Tibial nerve (tissue), 4 donors: Measurements from ENCODE around the gene SYT5.

Experiments used
- EP300 ChIP-seq, 2 donors: sonication (generic); formaldehyde crosslinking; IDR thresholded peaks; one replicate each; pipeline ENCODE4 v1.6.1; 2017; ENCODE audit warnings: antibody characterized with exemption in 2 of 2, mild to moderate bottlenecking in 1 of 2
- POLR2A ChIP-seq, 2 donors: fragments of 450-650 bp; IDR thresholded peaks; one replicate each; pipeline ENCODE4 v1.6.1; 2017; ENCODE audit warnings: antibody characterized with exemption in 2 of 2, mild to moderate bottlenecking in 2 of 2, moderate library complexity in 2 of 2
- TF ChIP-seq, protein P1 (sequence below), 5 experiments: fragments of 200-600 bp in 3 of 5; fragments of 450-650 bp in 2 of 5; sonication (generic) in 3 of 5; IDR thresholded peaks; one replicate each; pipeline ENCODE4 v1.5.1; 2016 to 2019; ENCODE audit warnings: antibody characterized with exemption in 5 of 5, mild to moderate bottlenecking in 3 of 5, moderate library complexity in 2 of 5

DNA sequence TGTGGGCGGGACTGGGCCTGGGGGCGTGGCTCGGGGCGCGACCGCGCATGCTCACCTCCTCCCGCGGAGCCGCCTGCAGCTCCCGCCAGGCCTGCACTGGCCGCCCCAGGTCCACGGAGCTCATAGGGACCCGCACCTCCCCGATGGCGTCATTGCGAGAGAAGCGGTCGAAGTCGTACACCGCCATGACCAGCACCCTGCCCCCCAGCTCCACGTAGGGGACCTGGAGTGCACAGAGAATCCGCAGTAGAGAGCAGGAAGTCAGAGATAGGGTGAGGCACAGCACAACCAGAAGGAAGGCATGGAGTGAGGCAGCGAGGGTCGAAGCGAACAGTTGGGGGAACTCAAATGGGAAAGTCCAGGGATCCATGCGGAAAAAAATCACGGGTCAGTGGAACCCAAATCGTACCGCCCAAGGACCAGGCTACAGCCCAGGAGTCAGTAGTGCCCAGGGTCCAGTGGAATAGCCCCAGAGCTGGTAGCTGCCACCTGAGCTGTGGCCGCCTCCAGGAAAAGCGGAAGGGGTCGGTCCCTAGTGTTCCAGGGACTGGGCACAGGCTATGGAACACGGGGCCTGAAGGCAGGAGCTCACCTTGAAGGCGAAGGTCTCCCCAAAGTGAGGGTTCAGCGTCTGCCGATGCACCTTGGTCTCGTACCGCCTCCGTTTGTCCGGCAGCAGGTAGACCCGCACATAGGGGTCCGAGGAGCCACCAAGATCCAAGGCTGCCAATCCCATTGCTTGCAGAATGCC is 4.8 kb downstream of the SYT5 start:
- TF ChIP-seq, protein P1, sequence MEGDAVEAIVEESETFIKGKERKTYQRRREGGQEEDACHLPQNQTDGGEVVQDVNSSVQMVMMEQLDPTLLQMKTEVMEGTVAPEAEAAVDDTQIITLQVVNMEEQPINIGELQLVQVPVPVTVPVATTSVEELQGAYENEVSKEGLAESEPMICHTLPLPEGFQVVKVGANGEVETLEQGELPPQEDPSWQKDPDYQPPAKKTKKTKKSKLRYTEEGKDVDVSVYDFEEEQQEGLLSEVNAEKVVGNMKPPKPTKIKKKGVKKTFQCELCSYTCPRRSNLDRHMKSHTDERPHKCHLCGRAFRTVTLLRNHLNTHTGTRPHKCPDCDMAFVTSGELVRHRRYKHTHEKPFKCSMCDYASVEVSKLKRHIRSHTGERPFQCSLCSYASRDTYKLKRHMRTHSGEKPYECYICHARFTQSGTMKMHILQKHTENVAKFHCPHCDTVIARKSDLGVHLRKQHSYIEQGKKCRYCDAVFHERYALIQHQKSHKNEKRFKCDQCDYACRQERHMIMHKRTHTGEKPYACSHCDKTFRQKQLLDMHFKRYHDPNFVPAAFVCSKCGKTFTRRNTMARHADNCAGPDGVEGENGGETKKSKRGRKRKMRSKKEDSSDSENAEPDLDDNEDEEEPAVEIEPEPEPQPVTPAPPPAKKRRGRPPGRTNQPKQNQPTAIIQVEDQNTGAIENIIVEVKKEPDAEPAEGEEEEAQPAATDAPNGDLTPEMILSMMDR (IDR thresholded peaks at IDR 0.05) = no peak
- TF ChIP-seq POLR2A (IDR thresholded peaks at IDR 0.05) (no peak), EP300 (IDR thresholded peaks at IDR 0.05) (no peak)
